ENCODE data around the gene RFX4.

Gene RFX4

GRCh38 chr12:106740818-106741217, 158.0 kb downstream of the RFX4 start:
- H3K27me3 ChIP-seq (ENCODE audit: control insufficient read depth, insufficient read depth, low read length): no peaks in the 10 kb centered on the region
- H3K4me2 ChIP-seq (ENCODE audit: low read length): no peak overlapping the region
- H3K9me3 ChIP-seq (replicated peaks; ENCODE audit: low read length): no peaks in the 10 kb centered on the region
- no peaks in the 10 kb centered on the region for H3K36me3 ChIP-seq (ENCODE audit: insufficient read depth, low read length)
- no peak overlapping the region for H3K4me3 ChIP-seq (ENCODE audit: low read length)
- H3K4me1 ChIP-seq (ENCODE audit: control insufficient read depth, insufficient read depth, low read length): no peaks in the 10 kb centered on the region
- no peak overlapping the region for H3K9ac ChIP-seq (ENCODE audit: low read depth, low read length)

- no peaks in the 10 kb centered on the region for H3K4me1 ChIP-seq (ENCODE audit: control insufficient read depth, insufficient read depth, low read length)
- no peaks in the 10 kb centered on the region for H3K27me3 ChIP-seq (ENCODE audit: control insufficient read depth, insufficient read depth, low read length)
These were observed 158.4 kb downstream of the RFX4 start for GRCh38 chr12:106741247-106741646.

GRCh38 chr12:106743270-106743988, 160.6 kb downstream of the RFX4 start:
- no peak overlapping the region for H3K4me3 ChIP-seq (ENCODE audit: low read length)
- H3K9ac ChIP-seq (ENCODE audit: low read depth, low read length): no peak overlapping the region
- no peaks in the 10 kb centered on the region for H3K9me3 ChIP-seq (replicated peaks; ENCODE audit: low read length)
- H3K4me1 ChIP-seq (ENCODE audit: control insufficient read depth, insufficient read depth, low read length): no peaks in the 10 kb centered on the region
- no peaks in the 10 kb centered on the region for H3K36me3 ChIP-seq (ENCODE audit: insufficient read depth, low read length)
- no peaks in the 10 kb centered on the region for H3K27me3 ChIP-seq (ENCODE audit: control insufficient read depth, insufficient read depth, low read length)
- no peak overlapping the region for H3K4me2 ChIP-seq (ENCODE audit: low read length)

More at GRCh38 chr12:106741247-106741646, 158.4 kb downstream of the RFX4 start:
- Histone ChIP-seq H3K4me2 (ENCODE audit: low read length) (no peak overlapping the region), H3K4me3 (ENCODE audit: low read length) (no peak overlapping the region), H3K9me3 (replicated peaks; ENCODE audit: low read length) (no peaks in the 10 kb centered on the region), H3K36me3 (ENCODE audit: insufficient read depth, low read length) (no peaks in the 10 kb centered on the region), H3K9ac (ENCODE audit: low read depth, low read length) (no peak overlapping the region)

GRCh38 chr12:106744600-106744999, 161.8 kb downstream of the RFX4 start:
- Histone ChIP-seq H3K4me1 (ENCODE audit: control insufficient read depth, insufficient read depth, low read length) (no peaks in the 10 kb centered on the region), H3K9ac (ENCODE audit: low read depth, low read length) (no peak overlapping the region), H3K4me3 (ENCODE audit: low read length) (no peak overlapping the region), H3K27me3 (ENCODE audit: control insufficient read depth, insufficient read depth, low read length) (no peaks in the 10 kb centered on the region), H3K4me2 (ENCODE audit: low read length) (no peak overlapping the region), H3K36me3 (ENCODE audit: insufficient read depth, low read length) (no peaks in the 10 kb centered on the region), H3K9me3 (replicated peaks; ENCODE audit: low read length) (no peaks in the 10 kb centered on the region)

GRCh38 chr12:106745181-106745745, 162.5 kb downstream of the RFX4 start:
- Histone ChIP-seq H3K9me3 (replicated peaks; ENCODE audit: low read length) (no peaks in the 10 kb centered on the region), H3K27me3 (ENCODE audit: control insufficient read depth, insufficient read depth, low read length) (no peaks in the 10 kb centered on the region), H3K9ac (ENCODE audit: low read depth, low read length) (no peak overlapping the region), H3K4me2 (ENCODE audit: low read length) (no peak overlapping the region), H3K4me1 (ENCODE audit: control insufficient read depth, insufficient read depth, low read length) (no peaks in the 10 kb centered on the region), H3K4me3 (ENCODE audit: low read length) (no peak overlapping the region), H3K36me3 (ENCODE audit: insufficient read depth, low read length) (no peaks in the 10 kb centered on the region)

GRCh38 chr12:106747973-106748436, 165.2 kb downstream of the RFX4 start:
- H3K4me1 ChIP-seq (ENCODE audit: control insufficient read depth, insufficient read depth, low read length): no peaks in the 10 kb centered on the region
- no peak overlapping the region for H3K4me3 ChIP-seq (ENCODE audit: low read length)

GRCh38 chr12:106750524-106750923, 167.7 kb downstream of the RFX4 start:
- Histone ChIP-seq H3K4me3 (ENCODE audit: low read length) (no peak overlapping the region), H3K9ac (ENCODE audit: low read depth, low read length) (no peak overlapping the region), H3K9me3 (replicated peaks; ENCODE audit: low read length) (no peaks in the 10 kb centered on the region), H3K27me3 (ENCODE audit: control insufficient read depth, insufficient read depth, low read length) (no peaks in the 10 kb centered on the region), H3K4me2 (ENCODE audit: low read length) (no peak overlapping the region), H3K36me3 (ENCODE audit: insufficient read depth, low read length) (no peaks in the 10 kb centered on the region), H3K4me1 (ENCODE audit: control insufficient read depth, insufficient read depth, low read length) (no peaks in the 10 kb centered on the region)

More at GRCh38 chr12:106747973-106748436, 165.2 kb downstream of the RFX4 start:
- no peaks in the 10 kb centered on the region for H3K36me3 ChIP-seq (ENCODE audit: insufficient read depth, low read length)
- H3K27me3 ChIP-seq (ENCODE audit: control insufficient read depth, insufficient read depth, low read length): no peaks in the 10 kb centered on the region
- no peak overlapping the region for H3K9ac ChIP-seq (ENCODE audit: low read depth, low read length)
- H3K4me2 ChIP-seq (ENCODE audit: low read length): no peak overlapping the region
- no peaks in the 10 kb centered on the region for H3K9me3 ChIP-seq (replicated peaks; ENCODE audit: low read length)

- Histone ChIP-seq H3K9ac (ENCODE audit: low read depth, low read length) (no peak overlapping the region), H3K4me2 (ENCODE audit: low read length) (no peak overlapping the region)
These were observed 170.7 kb downstream of the RFX4 start for GRCh38 chr12:106753526-106753925.

GRCh38 chr12:106754331-106754730, 171.5 kb downstream of the RFX4 start:
- Histone ChIP-seq H3K9ac (ENCODE audit: low read depth, low read length) (no peak overlapping the region), H3K36me3 (ENCODE audit: insufficient read depth, low read length) (no peaks in the 10 kb centered on the region), H3K27me3 (ENCODE audit: control insufficient read depth, insufficient read depth, low read length) (no peaks in the 10 kb centered on the region), H3K4me3 (ENCODE audit: low read length) (no peak overlapping the region), H3K4me2 (ENCODE audit: low read length) (no peak overlapping the region), H3K9me3 (replicated peaks; ENCODE audit: low read length) (no peaks in the 10 kb centered on the region), H3K4me1 (ENCODE audit: control insufficient read depth, insufficient read depth, low read length) (no peaks in the 10 kb centered on the region)

More at GRCh38 chr12:106753526-106753925, 170.7 kb downstream of the RFX4 start:
- Histone ChIP-seq H3K27me3 (ENCODE audit: control insufficient read depth, insufficient read depth, low read length) (no peaks in the 10 kb centered on the region), H3K9me3 (replicated peaks; ENCODE audit: low read length) (no peaks in the 10 kb centered on the region), H3K4me1 (ENCODE audit: control insufficient read depth, insufficient read depth, low read length) (no peaks in the 10 kb centered on the region), H3K4me3 (ENCODE audit: low read length) (no peak overlapping the region), H3K36me3 (ENCODE audit: insufficient read depth, low read length) (no peaks in the 10 kb centered on the region)

GRCh38 chr12:106757623-106758348, 175.0 kb downstream of the RFX4 start:
- Histone ChIP-seq H3K4me1 (ENCODE audit: control insufficient read depth, insufficient read depth, low read length) (no peaks in the 10 kb centered on the region), H3K4me2 (ENCODE audit: low read length) (no peak overlapping the region)

GRCh38 chr12:106758349-106759110, 175.7 kb downstream of the RFX4 start:
- H3K9ac ChIP-seq (ENCODE audit: low read depth, low read length): no peak overlapping the region
- no peak overlapping the region for H3K4me2 ChIP-seq (ENCODE audit: low read length)
- no peaks in the 10 kb centered on the region for H3K36me3 ChIP-seq (ENCODE audit: insufficient read depth, low read length)
- H3K4me1 ChIP-seq (ENCODE audit: control insufficient read depth, insufficient read depth, low read length): no peaks in the 10 kb centered on the region
- H3K9me3 ChIP-seq (replicated peaks; ENCODE audit: low read length): no peaks in the 10 kb centered on the region
- H3K27me3 ChIP-seq (ENCODE audit: control insufficient read depth, insufficient read depth, low read length): no peaks in the 10 kb centered on the region
- H3K4me3 ChIP-seq (ENCODE audit: low read length): no peak overlapping the region

More at GRCh38 chr12:106757623-106758348, 175.0 kb downstream of the RFX4 start:
- Histone ChIP-seq H3K9ac (ENCODE audit: low read depth, low read length) (no peak overlapping the region), H3K27me3 (ENCODE audit: control insufficient read depth, insufficient read depth, low read length) (no peaks in the 10 kb centered on the region), H3K36me3 (ENCODE audit: insufficient read depth, low read length) (no peaks in the 10 kb centered on the region), H3K9me3 (replicated peaks; ENCODE audit: low read length) (no peaks in the 10 kb centered on the region), H3K4me3 (ENCODE audit: low read length) (no peak overlapping the region)

All from skeletal muscle satellite cell (primary cell).